GM23338 (cell line): Measurements from ENCODE around the gene ZNF562.

ENCODE experiments used
- CTCF ChIP-seq, 2 experiments: fragments of 200-600 bp in 1 of 2; sonication (generic) in 1 of 2; conservative IDR thresholded peaks; 2 replicates each; pipeline versions ENCODE4 v1.5.1 to v1.6.1; 2016 to 2017; ENCODE audit warnings: antibody characterized with exemption in 2 of 2, low read depth in 2 of 2, mild to moderate bottlenecking in 2 of 2, moderate library complexity in 1 of 2
- ETS1 ChIP-seq: IDR thresholded peaks from 2 replicates; pipeline ENCODE4 v1.6.1; 2016; ENCODE audit warnings: antibody characterized with exemption
- EZH2 ChIP-seq: fragments of 200-600 bp; sonication (generic); IDR thresholded peaks from one replicate; pipeline ENCODE4 v1.8.0; 2017; ENCODE audit warnings: antibody characterized with exemption, mild to moderate bottlenecking, low read depth; ENCODE audit not compliant: unreplicated experiment
- EZH2phosphoT487 ChIP-seq: fragments of 200-600 bp; sonication (generic); IDR thresholded peaks from one replicate; pipeline ENCODE4 v1.8.1; 2018; ENCODE audit warnings: antibody characterized with exemption; ENCODE audit not compliant: unreplicated experiment
- JUNB ChIP-seq: IDR thresholded peaks from one replicate; pipeline ENCODE4 v1.6.1; 2016; ENCODE audit warnings: antibody characterized with exemption; ENCODE audit not compliant: unreplicated experiment
- POLR2AphosphoS5 ChIP-seq: IDR thresholded peaks from 2 replicates; pipeline ENCODE4 v1.6.1; 2016; ENCODE audit warnings: antibody characterized with exemption, low read depth
- REST ChIP-seq: IDR thresholded peaks from one replicate; pipeline ENCODE4 v1.6.1; 2018; ENCODE audit warnings: antibody characterized with exemption; ENCODE audit not compliant: unreplicated experiment
- ZNF331 ChIP-seq: fragments of 250-450 bp; sonication (Bioruptor Pico); IDR thresholded peaks from 2 replicates; pipeline ENCODE4 v1.5.0; 2020; ENCODE audit warnings: low read depth, mild to moderate bottlenecking, moderate library complexity

GRCh38 chr19:9673912-9674662 is 813 bp downstream of the ZNF562 start:
- no peak for TF ChIP-seq CTCF (conservative IDR thresholded peaks at IDR 0.05; ENCODE audit: low read depth in 2 of 2)
- TF ChIP-seq EZH2: no peak
- TF ChIP-seq ETS1: no peak
- TF ChIP-seq EZH2phosphoT487: no peak
- TF ChIP-seq POLR2AphosphoS5: no peak
- no peak for TF ChIP-seq JUNB
- TF ChIP-seq ZNF331 (CRISPR knock-in tag): no peak
- TF ChIP-seq REST: no peak
